BLaER1 treated with 17β-estradiol and CSF1 and Interleukin-3, amounts not matched to agents 10 nM and 100 nM (cell line): ENCODE measurements around the gene RBP3.

Experiments used
- H3K27ac ChIP-seq, 11 experiments: shearing (Covaris generic); formaldehyde crosslinking; 2 replicates each; pipeline ENCODE4 v1.8.1; 2022
- H3K27me3 ChIP-seq, 11 experiments: shearing (Covaris generic); formaldehyde crosslinking; 2 replicates each; pipeline ENCODE4 v1.8.1; 2022
- H3K36me3 ChIP-seq, 11 experiments: shearing (Covaris generic); formaldehyde crosslinking; 2 replicates each; pipeline ENCODE4 v1.8.1; 2022
- H3K4me1 ChIP-seq, 10 experiments: shearing (Covaris generic); formaldehyde crosslinking; 2 replicates each; pipeline ENCODE4 v1.8.1; 2022
- H3K4me2 ChIP-seq, 11 experiments: shearing (Covaris generic); formaldehyde crosslinking; 2 replicates each; pipeline ENCODE4 v1.8.1; 2022
- H3K4me3 ChIP-seq, 10 experiments: shearing (Covaris generic); formaldehyde crosslinking; 2 replicates each; pipeline ENCODE4 v1.8.1; 2022
- H3K9ac ChIP-seq, 11 experiments: shearing (Covaris generic); formaldehyde crosslinking; 2 replicates each; pipeline ENCODE4 v1.8.1; 2022
- H3K9me3 ChIP-seq, 11 experiments: shearing (Covaris generic); formaldehyde crosslinking; replicated peaks in 1 of 11; 2 replicates each; pipeline ENCODE4 v1.8.1; 2022
- H4K20me1 ChIP-seq, 11 experiments: shearing (Covaris generic); formaldehyde crosslinking; 2 replicates each; pipeline ENCODE4 v1.8.1; 2022
- Cebpa-rat ChIP-seq, 11 experiments: shearing (Covaris generic); IDR thresholded peaks; 2 replicates each; pipeline ENCODE4 v1.8.1; 2022

RBP3 gene

DNA sequence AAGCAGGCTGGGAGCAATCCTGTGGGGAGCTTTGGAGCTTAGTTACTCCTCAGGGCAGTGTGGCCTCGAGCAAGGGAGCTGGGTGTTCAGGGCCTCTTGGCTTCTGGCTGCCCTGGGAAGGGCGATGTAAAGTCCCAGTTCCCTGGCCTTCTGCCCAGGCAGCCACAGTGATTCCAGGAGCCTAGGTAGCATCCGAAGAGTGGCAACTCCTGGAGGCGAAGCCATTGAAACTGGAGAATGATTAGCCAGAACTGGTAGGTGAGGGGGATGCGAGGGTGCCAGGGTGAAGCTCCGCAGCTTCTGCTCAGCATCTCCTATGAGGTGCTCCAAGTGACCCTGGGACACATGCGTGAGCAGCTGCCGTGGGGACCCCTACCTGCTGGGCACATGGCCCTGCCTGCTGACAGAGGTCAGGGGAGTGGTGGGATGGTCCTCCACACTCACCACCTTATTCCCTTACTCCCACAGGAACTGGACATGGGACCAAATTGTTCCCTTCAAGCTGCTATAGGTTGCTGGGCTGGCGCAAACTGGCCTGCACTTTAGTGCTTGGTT, 33.7 kb upstream of the RBP3 start:
- Histone ChIP-seq H3K27ac (no peak overlapping the region), H3K27me3 (no peaks in the 10 kb centered on the region), H3K4me1 (peaks cover 0 to 19% (median 14%) of the 10 kb centered on the region in 10 experiments; a peak in 17 of 20 replicates), H4K20me1 (no peaks in the 10 kb centered on the region; a peak in 1 of 22 replicates), H3K4me3 (no peak overlapping the region), H3K36me3 (no peaks in the 10 kb centered on the region), H3K4me2 (no peak overlapping the region), H3K9ac (no peak overlapping the region), H3K9me3 (no peaks in the 10 kb centered on the region)
- TF ChIP-seq Cebpa-rat (IDR thresholded peaks at IDR 0.05), result no peak

DNA sequence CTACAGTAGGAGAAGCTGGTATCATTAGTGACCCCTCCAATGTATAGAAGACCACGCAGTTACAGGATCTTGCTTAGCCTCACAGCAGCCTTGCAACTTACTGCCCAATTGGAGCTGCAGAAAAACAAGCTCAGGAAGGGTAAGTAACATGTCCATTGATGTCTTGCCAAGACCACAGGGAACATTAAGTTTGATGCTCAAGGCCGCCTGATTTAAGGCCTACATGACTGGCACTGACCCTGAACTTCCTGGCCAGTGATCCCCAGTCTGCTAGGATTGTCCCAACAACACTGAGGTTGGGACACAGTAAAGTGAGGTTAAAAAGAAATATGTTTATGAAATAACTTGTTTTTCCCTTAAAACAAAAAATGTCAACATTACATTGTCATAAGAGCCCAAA, 32.7 kb upstream of the RBP3 start:
- Histone ChIP-seq H3K4me3 (no peak overlapping the region), H3K27ac (no peak overlapping the region), H3K4me2 (no peak overlapping the region), H3K4me1 (peaks cover 0 to 19% (median 14%) of the 10 kb centered on the region in 10 experiments; a peak in 17 of 20 replicates), H3K27me3 (no peaks in the 10 kb centered on the region), H4K20me1 (no peaks in the 10 kb centered on the region), H3K9me3 (no peaks in the 10 kb centered on the region), H3K36me3 (no peaks in the 10 kb centered on the region), H3K9ac (no peak overlapping the region)
- TF ChIP-seq Cebpa-rat (IDR thresholded peaks at IDR 0.05), result no peak

DNA sequence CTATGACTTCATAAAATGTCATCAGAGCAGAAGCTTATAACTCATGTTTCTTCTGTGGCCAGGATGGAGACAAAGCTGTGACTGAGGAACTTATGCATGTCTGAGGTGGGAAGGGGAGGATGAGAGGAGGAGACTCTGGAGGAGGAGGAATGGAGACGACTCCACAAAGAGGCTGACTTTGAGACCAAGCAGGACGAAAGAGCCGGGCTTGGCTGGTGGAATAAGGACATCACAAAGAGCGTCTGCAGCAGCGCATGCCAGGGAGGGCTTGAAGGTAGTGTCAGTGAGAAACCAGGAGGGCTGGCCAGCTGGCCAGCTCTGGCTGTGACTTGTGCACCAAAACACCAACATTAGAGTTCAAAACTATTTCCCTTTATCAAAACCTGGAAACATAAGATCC, 32.0 kb upstream of the RBP3 start:
- no peaks in the 10 kb centered on the region for H3K27me3 ChIP-seq
- no peaks in the 10 kb centered on the region for H4K20me1 ChIP-seq
- peaks cover 0 to 15% (median 10%) of the 10 kb centered on the region in 10 experiments; a peak in 17 of 20 replicates for H3K4me1 ChIP-seq
- no peaks in the 10 kb centered on the region for H3K9me3 ChIP-seq
- H3K27ac ChIP-seq, result no peak overlapping the region
- H3K36me3 ChIP-seq, result no peaks in the 10 kb centered on the region
- no peak overlapping the region for H3K4me3 ChIP-seq
- no peak for TF ChIP-seq Cebpa-rat (IDR thresholded peaks at IDR 0.05)
- no peak overlapping the region for H3K9ac ChIP-seq
- no peak overlapping the region for H3K4me2 ChIP-seq

GRCh38 chr10:47317251-47317650, 30.9 kb upstream of the RBP3 start:
- no peaks in the 10 kb centered on the region for H3K27me3 ChIP-seq
- H3K36me3 ChIP-seq, result no peaks in the 10 kb centered on the region
- no peaks in the 10 kb centered on the region for H3K9me3 ChIP-seq
- peaks cover 0 to 4% (median 0%) of the 10 kb centered on the region in 10 experiments; a peak in 3 of 20 replicates for H3K4me1 ChIP-seq
- no peak overlapping the region for H3K9ac ChIP-seq
- no peaks in the 10 kb centered on the region for H4K20me1 ChIP-seq
- no peak for TF ChIP-seq Cebpa-rat (IDR thresholded peaks at IDR 0.05)
- no peak overlapping the region for H3K4me3 ChIP-seq
- no peak overlapping the region for H3K4me2 ChIP-seq
- H3K27ac ChIP-seq, result no peak overlapping the region

DNA sequence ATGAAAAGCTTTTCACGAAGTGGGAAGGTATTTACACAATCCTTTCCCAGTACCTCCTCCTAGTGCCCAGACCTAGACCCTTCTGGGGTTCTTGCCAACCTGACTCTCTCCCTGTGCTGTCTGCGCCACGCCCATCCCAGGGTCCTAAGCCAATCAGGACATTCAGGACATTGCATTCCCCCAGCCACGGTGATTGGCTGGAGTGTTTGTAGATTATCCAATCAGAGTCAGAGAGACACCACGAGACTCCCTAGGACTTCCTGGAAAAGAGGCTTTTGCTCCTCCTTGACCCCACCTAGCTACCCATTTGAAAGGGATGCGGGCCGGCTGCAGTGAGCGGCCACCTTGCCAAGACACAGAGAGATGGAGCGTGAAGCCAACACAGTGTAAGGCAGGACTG, 29.5 kb upstream of the RBP3 start:
- no peak overlapping the region for H3K4me2 ChIP-seq
- peaks cover 0 to 4% (median 0%) of the 10 kb centered on the region in 11 experiments; a peak in 1 of 22 replicates for H4K20me1 ChIP-seq
- H3K4me3 ChIP-seq, result no peak overlapping the region
- H3K27ac ChIP-seq, result no peak overlapping the region
- H3K27me3 ChIP-seq, result no peaks in the 10 kb centered on the region
- no peaks in the 10 kb centered on the region for H3K36me3 ChIP-seq
- no peaks in the 10 kb centered on the region for H3K4me1 ChIP-seq
- TF ChIP-seq Cebpa-rat (IDR thresholded peaks at IDR 0.05), result no peak
- no peak overlapping the region for H3K9ac ChIP-seq
- no peaks in the 10 kb centered on the region for H3K9me3 ChIP-seq

GRCh38 chr10:47319784-47320183, 28.4 kb upstream of the RBP3 start:
- Histone ChIP-seq H3K4me1 (no peaks in the 10 kb centered on the region), H3K27me3 (no peaks in the 10 kb centered on the region), H3K4me3 (no peak overlapping the region), H3K4me2 (no peak overlapping the region), H3K36me3 (no peaks in the 10 kb centered on the region), H3K9me3 (no peaks in the 10 kb centered on the region), H3K9ac (no peak overlapping the region), H3K27ac (no peak overlapping the region), H4K20me1 (peaks cover 0 to 4% (median 0%) of the 10 kb centered on the region in 11 experiments; a peak in 1 of 22 replicates)
- no peak for TF ChIP-seq Cebpa-rat (IDR thresholded peaks at IDR 0.05)

DNA sequence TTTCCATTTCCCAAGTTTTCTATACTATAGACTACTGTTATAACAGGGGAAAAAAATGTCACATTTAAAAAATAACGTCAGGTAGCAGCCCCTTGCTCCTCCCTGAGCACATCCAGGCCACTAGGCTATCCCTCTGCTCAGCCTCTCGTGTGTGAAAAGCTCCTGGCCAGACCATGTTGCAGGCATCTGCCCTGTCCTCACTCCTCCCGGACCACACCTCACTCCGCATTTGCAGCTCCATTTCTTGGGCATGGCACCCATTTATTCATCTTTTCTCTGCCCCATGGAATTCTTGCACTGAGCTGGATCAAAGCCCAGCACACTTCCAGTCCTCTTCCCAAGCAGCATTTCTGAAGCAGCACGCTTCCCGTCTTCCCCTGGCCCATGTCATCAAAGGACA, 27.4 kb upstream of the RBP3 start:
- Histone ChIP-seq H3K9ac (no peak overlapping the region), H3K4me1 (no peaks in the 10 kb centered on the region), H3K9me3 (no peaks in the 10 kb centered on the region), H3K36me3 (no peaks in the 10 kb centered on the region), H3K27ac (no peak overlapping the region), H4K20me1 (peaks cover 0 to 4% (median 0%) of the 10 kb centered on the region in 11 experiments; a peak in 1 of 22 replicates), H3K27me3 (no peaks in the 10 kb centered on the region), H3K4me2 (no peak overlapping the region), H3K4me3 (no peak overlapping the region)
- TF ChIP-seq Cebpa-rat (IDR thresholded peaks at IDR 0.05), result no peak

DNA sequence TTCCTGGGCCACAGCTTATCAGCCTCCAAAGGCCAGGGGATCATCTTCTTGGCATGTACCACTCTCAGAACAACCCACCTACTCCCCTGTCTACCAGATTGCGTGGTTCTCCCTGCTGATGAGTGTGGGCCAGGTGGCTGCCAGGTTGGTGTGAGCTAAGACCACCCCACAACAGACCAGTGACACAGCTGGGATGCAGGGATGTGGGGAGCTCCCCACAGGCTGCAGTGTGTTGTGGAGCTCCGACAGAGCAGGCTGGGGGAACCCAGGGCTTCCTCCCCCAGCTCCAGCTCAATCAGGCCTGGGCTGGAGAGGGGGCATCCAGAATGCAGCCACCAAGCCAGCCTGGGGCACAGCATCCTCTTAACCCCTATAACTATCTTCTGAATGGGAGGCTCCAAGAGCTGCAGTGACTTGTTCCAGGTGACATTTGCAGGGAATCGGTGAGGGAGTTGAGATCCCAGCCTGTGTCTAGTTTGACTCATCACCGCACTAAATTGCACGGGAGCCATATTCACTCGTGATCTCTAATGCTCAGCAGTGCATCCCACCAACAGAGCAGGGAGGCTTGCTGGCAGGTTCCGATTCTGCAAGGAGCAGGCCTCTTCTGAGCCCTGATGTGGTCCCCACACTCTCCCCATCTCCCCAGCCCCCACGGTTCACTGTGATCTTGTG, 26.5 kb upstream of the RBP3 start:
- Histone ChIP-seq H3K9me3 (no peaks in the 10 kb centered on the region), H3K27ac (no peak overlapping the region), H3K4me3 (no peak overlapping the region), H3K9ac (no peak overlapping the region), H3K4me2 (no peak overlapping the region), H3K27me3 (no peaks in the 10 kb centered on the region), H3K36me3 (no peaks in the 10 kb centered on the region), H4K20me1 (peaks cover 0 to 4% (median 0%) of the 10 kb centered on the region in 11 experiments; a peak in 1 of 22 replicates), H3K4me1 (no peaks in the 10 kb centered on the region)
- no peak for TF ChIP-seq Cebpa-rat (IDR thresholded peaks at IDR 0.05)

DNA sequence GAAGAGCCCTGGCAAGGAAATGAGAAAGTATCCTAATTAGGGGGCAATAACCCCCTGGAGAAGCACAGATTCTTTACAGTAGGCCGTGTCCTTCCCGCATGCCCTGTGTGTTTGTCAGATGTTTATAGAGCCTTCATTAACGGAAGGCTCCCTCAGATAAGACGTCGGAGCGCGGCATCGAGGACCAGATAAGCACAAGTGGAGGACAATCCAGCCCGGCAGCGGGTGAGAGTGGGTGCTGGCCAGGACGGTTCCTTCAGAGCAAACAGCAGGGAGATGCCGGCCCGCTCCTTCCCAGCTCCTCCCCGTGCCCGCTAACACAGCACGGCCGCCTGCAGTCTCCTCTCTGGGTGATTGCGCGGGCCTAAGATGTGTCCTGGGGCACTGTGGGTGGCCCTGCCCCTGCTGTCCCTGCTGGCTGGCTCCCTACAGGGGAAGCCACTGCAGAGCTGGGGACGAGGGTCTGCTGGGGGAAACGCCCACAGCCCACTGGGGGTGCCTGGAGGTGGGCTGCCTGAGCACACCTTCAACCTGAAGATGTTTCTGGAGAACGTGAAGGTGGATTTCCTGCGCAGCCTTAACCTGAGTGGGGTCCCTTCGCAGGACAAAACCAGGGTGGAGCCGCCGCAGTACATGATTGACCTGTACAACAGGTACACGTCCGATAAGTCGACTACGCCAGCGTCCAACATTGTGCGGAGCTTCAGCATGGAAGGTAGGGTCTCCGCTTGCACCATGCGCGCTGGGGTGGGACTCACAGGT, 25.7 kb upstream of the RBP3 start, which contains the start of gene GDF2:
Gene GDF2, plus strand, starts transcription at position 155 of the 762 bp plus-strand sequence. Its CDS starts 215 bp downstream, at position 370.
- H3K9ac ChIP-seq, result no peak within 1 kb of the TSS
- no peak within 1 kb of the TSS for H3K4me3 ChIP-seq
- H4K20me1 ChIP-seq, result peaks cover 0 to 4% (median 0%) of the 10 kb centered on the region in 11 experiments; a peak in 1 of 22 replicates
- H3K36me3 ChIP-seq, result no peaks in the 10 kb centered on the region
- no peaks in the 10 kb centered on the region for H3K4me1 ChIP-seq
- no peaks in the 10 kb centered on the region for H3K9me3 ChIP-seq
- TF ChIP-seq Cebpa-rat (IDR thresholded peaks at IDR 0.05), result no peak
- no peak within 1 kb of the TSS for H3K27ac ChIP-seq
- no peak within 1 kb of the TSS for H3K4me2 ChIP-seq
- H3K27me3 ChIP-seq, result no peaks in the 10 kb centered on the region
